ENCODE data around the gene GCN1. TPM values are rescaled to one million over a fixed set of nuclear protein-coding genes. Genes with fewer than 3 reads are reported as not detected.

The GCN1 gene
- total RNA-seq, 1 donor from 2014 or later = 73.9 TPM

- no peak for DNase-seq (ENCODE audit: low read depth)
- no peak overlapping the region for H3K4me3 ChIP-seq (ENCODE audit: low read depth, low read length)
- no peak for TF ChIP-seq CTCF (conservative IDR thresholded peaks at IDR 0.05; ENCODE audit: low read depth, low read length)
These were observed 62.3 kb downstream of the GCN1 start for GRCh38 chr12:120132054-120132836.

- TF ChIP-seq CTCF (conservative IDR thresholded peaks at IDR 0.05; ENCODE audit: low read depth, low read length) = no peak
- DNase-seq (ENCODE audit: low read depth) = no peak
- no peak overlapping the region for H3K4me3 ChIP-seq (ENCODE audit: low read depth, low read length)
These were observed 63.4 kb downstream of the GCN1 start for GRCh38 chr12:120131116-120131515.

GRCh38 chr12:120130011-120130410, 64.5 kb downstream of the GCN1 start:
- DNase-seq (ENCODE audit: low read depth) = no peak
- TF ChIP-seq CTCF (conservative IDR thresholded peaks at IDR 0.05; ENCODE audit: low read depth, low read length) = no peak
- no peak overlapping the region for H3K4me3 ChIP-seq (ENCODE audit: low read depth, low read length)

GRCh38 chr12:120126635-120127005, 67.9 kb downstream of the GCN1 start:
- no peak overlapping the region for H3K4me3 ChIP-seq (ENCODE audit: low read depth, low read length)
- TF ChIP-seq CTCF (conservative IDR thresholded peaks at IDR 0.05; ENCODE audit: low read depth, low read length) = no peak
- DNase-seq (ENCODE audit: low read depth) = no peak

- DNase-seq (ENCODE audit: low read depth) = no peak
- TF ChIP-seq CTCF (conservative IDR thresholded peaks at IDR 0.05; ENCODE audit: low read depth, low read length) = no peak
- no peak overlapping the region for H3K4me3 ChIP-seq (ENCODE audit: low read depth, low read length)
These were observed 68.5 kb downstream of the GCN1 start for GRCh38 chr12:120125792-120126634.

- DNase-seq (ENCODE audit: low read depth) = no peak
- TF ChIP-seq CTCF (conservative IDR thresholded peaks at IDR 0.05; ENCODE audit: low read depth, low read length) = no peak
- H3K4me3 ChIP-seq (ENCODE audit: low read depth, low read length) = no peak overlapping the region
These were observed 69.5 kb downstream of the GCN1 start for GRCh38 chr12:120125029-120125428.
